Neuronal stem cell (in vitro differentiated cells): Measurements from ENCODE around the gene MADD.
"Not testable (repeated sequence)": the region's sequence is repeated elsewhere in the genome, so short reads cannot be mapped to it uniquely, and the experiment has no call there.

Experiments
- DNase-seq: peaks from one replicate; pipeline ENCODE4 v3.0.0-alpha.2; 2013; ENCODE audit warnings: low spot score
- H2AFZ ChIP-seq: one replicate; pipeline ENCODE4 v1.6.1; 2013; ENCODE audit warnings: mild to moderate bottlenecking, low read length, inconsistent platforms
- H2AK5ac ChIP-seq: 2 replicates; pipeline ENCODE4 v1.6.1; 2013; ENCODE audit warnings: low read depth, mild to moderate bottlenecking, inconsistent platforms, low read length, moderate library complexity, mixed read lengths
- H2BK120ac ChIP-seq: 2 replicates; pipeline ENCODE4 v1.6.1; 2013; ENCODE audit warnings: low read depth, mild to moderate bottlenecking, inconsistent platforms, low read length, moderate library complexity, mixed read lengths
- H2BK12ac ChIP-seq: one replicate; pipeline ENCODE4 v1.6.1; 2013; ENCODE audit warnings: low read length, inconsistent platforms
- H2BK15ac ChIP-seq: 2 replicates; pipeline ENCODE4 v1.6.1; 2013; ENCODE audit warnings: mild to moderate bottlenecking, low read length, inconsistent platforms, mixed read lengths
- H2BK5ac ChIP-seq: one replicate; pipeline ENCODE4 v1.6.1; 2013; ENCODE audit warnings: inconsistent platforms, mild to moderate bottlenecking, low read length, moderate library complexity
- H3K14ac ChIP-seq: one replicate; pipeline ENCODE4 v1.6.1; 2013; ENCODE audit warnings: low read length, inconsistent platforms
- H3K18ac ChIP-seq: 2 replicates; pipeline ENCODE4 v1.6.1; 2013; ENCODE audit warnings: low read length, inconsistent platforms
- H3K23ac ChIP-seq: 2 replicates; pipeline ENCODE4 v1.6.1; 2013; ENCODE audit warnings: low read depth, mild to moderate bottlenecking, mixed read lengths, low read length, inconsistent platforms; ENCODE audit not compliant: poor library complexity
- H3K27ac ChIP-seq: replicated peaks from 3 replicates; pipeline ENCODE4 v1.5.1; 2013; ENCODE audit warnings: low read length, inconsistent platforms
- H3K27me3 ChIP-seq, 3 experiments: 2 replicates each; pipeline ENCODE4 v1.6.1; 2013; ENCODE audit warnings: low read length in 3 of 3, mild to moderate bottlenecking in 2 of 3, inconsistent platforms in 1 of 3, low read depth in 1 of 3, mixed read lengths in 1 of 3, moderate library complexity in 1 of 3; ENCODE audit not compliant: control insufficient read depth in 3 of 3, insufficient read depth in 3 of 3
- H3K36me3 ChIP-seq, 2 donors: replicated peaks in 1 of 2; 2 replicates each; pipeline ENCODE4 v1.6.1; 2013; ENCODE audit warnings: low read length in 2 of 2; ENCODE audit not compliant: control insufficient read depth in 2 of 2, insufficient read depth in 2 of 2
- H3K4ac ChIP-seq: 2 replicates; pipeline ENCODE4 v1.6.1; 2013; ENCODE audit warnings: inconsistent platforms, mild to moderate bottlenecking, low read length, moderate library complexity
- H3K4me1 ChIP-seq, 2 donors: 1 replicate in 1 of 2; 2 replicates in 1 of 2; pipeline ENCODE4 v1.6.1; 2013; ENCODE audit warnings: low read length in 2 of 2, low read depth in 1 of 2; ENCODE audit not compliant: control insufficient read depth in 2 of 2, insufficient read depth in 1 of 2
- H3K4me2 ChIP-seq: one replicate; pipeline ENCODE4 v1.6.1; 2013; ENCODE audit warnings: mild to moderate bottlenecking, low read length, inconsistent platforms; ENCODE audit not compliant: insufficient read depth, poor library complexity, severe bottlenecking
- H3K4me3 ChIP-seq, 2 donors: 2 replicates each; pipeline ENCODE4 v1.5.1; 2013; ENCODE audit warnings: low read length in 2 of 2, mild to moderate bottlenecking in 2 of 2, inconsistent platforms in 1 of 2, moderate library complexity in 1 of 2
- H3K79me1 ChIP-seq: one replicate; pipeline ENCODE4 v1.6.1; 2013; ENCODE audit warnings: low read depth, mild to moderate bottlenecking, inconsistent platforms, low read length, moderate library complexity
- H3K9ac ChIP-seq: one replicate; pipeline ENCODE4 v1.6.1; 2013; ENCODE audit warnings: mild to moderate bottlenecking, low read depth, low read length, inconsistent platforms; ENCODE audit not compliant: poor library complexity
- H3K9me3 ChIP-seq, 2 donors: replicated peaks in 1 of 2; 2 replicates each; pipeline versions ENCODE3 to v1.6.1; 2013; ENCODE audit warnings: low read length in 2 of 2, mild to moderate bottlenecking in 2 of 2, inconsistent platforms in 1 of 2, low read depth in 1 of 2, mixed read lengths in 1 of 2, moderate library complexity in 1 of 2; ENCODE audit not compliant: control insufficient read depth in 2 of 2, insufficient read depth in 1 of 2
- H4K8ac ChIP-seq: one replicate; pipeline ENCODE4 v1.6.1; 2013; ENCODE audit warnings: low read depth, mild to moderate bottlenecking, inconsistent platforms, low read length, moderate library complexity
- H4K91ac ChIP-seq: one replicate; pipeline ENCODE4 v1.6.1; 2013; ENCODE audit warnings: low read length, low read depth, mild to moderate bottlenecking, inconsistent platforms; ENCODE audit not compliant: poor library complexity
- WGBS, 2 donors: extraction: QIAGEN DNeasy Blood & Tissue Kit; methylation state at CpG; one replicate each; pipeline ENCODE4 v1.1.7; 2013; ENCODE audit warnings: missing lambda C conversion rate in 2 of 2, mixed read lengths in 1 of 2; ENCODE audit not compliant: insufficient read length in 2 of 2, insufficient replicate concordance in 1 of 2; ENCODE audit errors: extremely low coverage in 2 of 2; 5-methylcytosine and 5-hydroxymethylcytosine counted together

The MADD gene

DNA sequence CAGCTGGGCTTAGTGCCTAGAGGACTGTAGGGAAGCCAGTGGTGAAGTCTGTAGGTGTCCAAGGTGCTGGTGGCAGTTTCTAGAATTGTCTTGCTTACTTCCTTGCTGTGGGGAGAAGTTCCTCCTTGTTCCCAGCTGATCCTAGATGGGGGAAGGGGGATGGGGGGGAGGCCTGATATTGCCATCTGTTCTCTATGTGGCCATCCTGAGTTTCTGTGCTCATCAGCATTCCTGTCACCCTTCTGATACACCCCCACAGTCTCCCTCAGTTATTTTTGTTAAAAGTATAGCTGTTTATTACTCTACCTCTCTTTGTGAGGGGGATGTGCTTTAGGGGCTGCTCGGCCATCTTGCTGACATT is 36.5 kb downstream of the MADD start:
- H3K79me1 ChIP-seq: no peaks in the 10 kb centered on the region
- DNase-seq: no peak
- no peak overlapping the region for H3K23ac ChIP-seq
- no peak overlapping the region for H2BK12ac ChIP-seq
- H3K4ac ChIP-seq: no peak overlapping the region
- H3K4me2 ChIP-seq: no peak overlapping the region
- no peak overlapping the region for H3K9ac ChIP-seq
- peak overlapping the region; percentile 53 for H3K18ac ChIP-seq
- no peak overlapping the region for H3K4me3 ChIP-seq
- H3K36me3 ChIP-seq: peaks cover 13 to 95% of the 10 kb centered on the region in 2 donors
- no peaks in the 10 kb centered on the region for H3K27me3 ChIP-seq
- no CpG with 5 or more reads among the region's 1 CpG for WGBS, 2 donors
- no peak overlapping the region for H2AK5ac ChIP-seq
- H2AFZ ChIP-seq: no peak overlapping the region
- peak overlapping the region; percentile 86 for H4K8ac ChIP-seq
- no peak overlapping the region for H2BK5ac ChIP-seq
- peaks cover 7% of the 10 kb centered on the region in 2 donors for H3K4me1 ChIP-seq
- H3K27ac ChIP-seq: no peak overlapping the region
- no peak overlapping the region for H3K14ac ChIP-seq
- no peak overlapping the region for H2BK15ac ChIP-seq
- peaks cover 0 to 18% of the 10 kb centered on the region in 2 donors for H3K9me3 ChIP-seq
- no peak overlapping the region for H2BK120ac ChIP-seq
- no peak overlapping the region for H4K91ac ChIP-seq

DNA sequence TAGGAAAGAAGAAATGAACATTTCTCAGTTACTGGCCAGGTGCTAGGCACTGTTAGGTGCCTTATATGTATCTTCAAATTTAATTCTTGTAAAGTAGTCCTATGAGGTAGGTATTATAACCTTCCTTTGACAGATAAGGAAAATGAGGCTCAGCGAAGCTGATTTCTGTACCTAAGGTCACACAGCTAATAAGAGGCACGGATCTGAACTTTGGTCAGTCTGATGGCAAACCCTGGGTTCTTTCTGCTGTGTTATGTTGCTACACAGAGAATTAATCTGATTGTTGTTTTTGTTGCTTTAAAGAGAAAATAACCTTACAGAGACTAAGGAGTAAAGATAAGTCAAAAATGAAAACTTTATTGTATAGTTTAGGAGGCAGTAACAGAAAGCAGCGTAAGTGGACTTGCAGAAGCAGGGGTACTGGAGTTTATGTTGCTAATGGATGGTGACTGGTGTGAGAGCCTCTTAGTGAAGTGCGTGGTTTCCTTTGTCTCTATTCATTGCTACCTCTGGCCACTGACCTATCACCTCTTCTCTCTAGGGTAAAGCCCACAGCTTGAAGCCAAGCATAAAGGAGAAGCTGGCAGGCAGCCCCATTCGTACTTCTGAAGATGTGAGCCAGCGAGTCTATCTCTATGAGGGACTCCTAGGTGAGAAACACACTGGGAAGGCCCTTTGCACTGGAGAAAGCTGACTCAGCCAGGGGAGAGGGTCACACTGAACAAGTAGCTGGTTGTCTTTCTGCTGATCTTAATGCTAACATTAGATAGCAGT is 38.3 kb downstream of the MADD start:
- H2BK12ac ChIP-seq: no peak overlapping the region
- peaks cover 13 to 96% of the 10 kb centered on the region in 2 donors for H3K36me3 ChIP-seq
- peaks cover 0 to 2% of the 10 kb centered on the region in 2 donors for H3K9me3 ChIP-seq
- WGBS, 2 donors: no CpG with 5 or more reads among the region's 6 CpGs
- H3K14ac ChIP-seq: no peak overlapping the region
- H2BK5ac ChIP-seq: no peak overlapping the region
- H3K4me3 ChIP-seq: no peak overlapping the region
- no peak overlapping the region for H4K8ac ChIP-seq
- H3K18ac ChIP-seq: no peak overlapping the region
- H3K27ac ChIP-seq: peak overlapping the region; percentile 57
- no peak overlapping the region for H2BK15ac ChIP-seq
- no peak overlapping the region for H2AK5ac ChIP-seq
- no peak overlapping the region for H3K9ac ChIP-seq
- peak overlapping the region; percentile 39 for H3K4me2 ChIP-seq
- no peak overlapping the region for H3K23ac ChIP-seq
- no peaks in the 10 kb centered on the region for H3K79me1 ChIP-seq
- DNase-seq: peak; percentile 36
- peaks cover 7% of the 10 kb centered on the region in 2 donors for H3K4me1 ChIP-seq
- H2BK120ac ChIP-seq: no peak overlapping the region
- no peak overlapping the region for H2AFZ ChIP-seq
- H3K27me3 ChIP-seq: no peaks in the 10 kb centered on the region
- H4K91ac ChIP-seq: no peak overlapping the region
- no peak overlapping the region for H3K4ac ChIP-seq

DNA sequence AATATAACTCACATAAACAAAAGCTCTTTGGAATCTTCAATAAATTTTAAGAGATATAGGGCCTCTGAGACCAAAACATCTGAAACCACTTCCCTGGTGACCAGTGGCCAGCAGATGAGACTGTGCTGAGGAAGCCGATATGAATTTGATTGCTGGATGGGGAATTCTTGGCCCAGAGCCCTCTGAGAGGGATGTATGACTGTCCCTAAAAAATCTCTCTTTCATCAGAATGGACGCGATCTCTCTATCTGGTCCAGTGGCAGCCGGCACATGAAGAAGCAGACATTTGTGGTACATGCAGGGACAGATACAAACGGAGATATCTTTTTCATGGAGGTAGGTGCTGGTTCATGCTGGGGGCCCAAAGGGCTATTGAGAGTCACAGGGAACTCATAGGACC is 45.1 kb downstream of the MADD start:
- Histone ChIP-seq H3K4me1 (no peaks in the 10 kb centered on the region), H2BK15ac (no peak overlapping the region), H2BK12ac (no peak overlapping the region), H3K4me3 (no peak overlapping the region), H3K27me3 (no peaks in the 10 kb centered on the region), H3K9ac (no peak overlapping the region), H2AFZ (no peak overlapping the region), H3K4me2 (no peak overlapping the region), H2BK120ac (no peak overlapping the region), H3K4ac (no peak overlapping the region), H2BK5ac (no peak overlapping the region), H3K18ac (no peak overlapping the region), H4K8ac (no peak overlapping the region), H3K79me1 (no peaks in the 10 kb centered on the region), H2AK5ac (no peak overlapping the region), H3K27ac (no peak overlapping the region), H4K91ac (no peak overlapping the region), H3K9me3 (no peaks in the 10 kb centered on the region), H3K36me3 (peaks cover 2 to 76% of the 10 kb centered on the region in 2 donors), H3K14ac (no peak overlapping the region), H3K23ac (no peak overlapping the region)
- WGBS, 2 donors: no CpG with 5 or more reads among the region's 5 CpGs
- no peak for DNase-seq

DNA sequence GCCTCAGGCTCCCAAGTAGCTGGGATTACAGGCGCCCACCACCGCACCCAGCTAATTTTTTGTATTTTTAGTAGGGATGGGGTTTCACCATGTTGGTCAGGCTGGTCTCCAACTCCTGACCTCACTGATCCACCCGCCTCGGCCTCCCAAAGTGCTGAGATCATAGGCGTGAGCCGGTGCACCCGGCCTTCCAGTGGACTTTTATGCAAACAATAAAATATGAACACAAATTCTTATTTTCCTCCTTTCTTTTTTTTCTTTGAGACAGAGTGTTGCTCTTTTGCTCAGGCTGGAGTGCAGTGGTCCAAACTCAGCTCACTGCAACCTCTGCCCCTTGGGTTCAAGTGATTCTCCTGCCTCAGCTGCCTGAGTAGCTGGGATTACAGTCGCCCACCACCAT is 46.6 kb downstream of the MADD start:
- H3K4me2 ChIP-seq, DNase-seq, H3K18ac ChIP-seq, H3K9ac ChIP-seq, H2BK120ac ChIP-seq, H3K23ac ChIP-seq, H2AK5ac ChIP-seq, H4K91ac ChIP-seq, H3K27me3 ChIP-seq, H2BK12ac ChIP-seq, H3K4me1 ChIP-seq, H3K4ac ChIP-seq, H4K8ac ChIP-seq, H2BK15ac ChIP-seq, H3K9me3 ChIP-seq, H3K4me3 ChIP-seq, H3K79me1 ChIP-seq, H2BK5ac ChIP-seq, H3K14ac ChIP-seq, H3K27ac ChIP-seq, H2AFZ ChIP-seq: not testable (repeated sequence)
- no CpG with 5 or more reads among the region's 8 CpGs for WGBS, 2 donors
- peaks cover 0 to 62% of the 10 kb centered on the region in 2 donors for H3K36me3 ChIP-seq
